K562 treated with DMSO at 1 percent for 48 hours (cell line): Measurements from ENCODE around the gene OR52J3. TPM values are rescaled to one million over a fixed set of nuclear protein-coding genes. Genes with fewer than 3 reads are reported as not detected.

ENCODE experiments used
- total RNA-seq: library from RNA; unstranded; fragments of 300-600 nt; gene quantifications from 2 replicates; pipeline ENCODE4 v1.2.3, GENCODE V29; 2022; ENCODE audit warnings: low replicate concordance; ENCODE audit errors: extremely low read depth

OR52J3 gene
- total RNA-seq: not detected in 2 replicates

GRCh38 chr11:5046226-5046625, at the start of gene OR52J3:
Gene OR52J3 (plus strand): TSS chr11:5046526. CDS start chr11:5046526, 0 bp downstream.

GRCh38 chr11:5059391-5059790, 13.1 kb downstream of the OR52J3 start, which contains the start of gene OR52E2:
Gene OR52E2 (minus strand): TSS chr11:5059627. CDS start chr11:5059627, 0 bp downstream.

DNA sequence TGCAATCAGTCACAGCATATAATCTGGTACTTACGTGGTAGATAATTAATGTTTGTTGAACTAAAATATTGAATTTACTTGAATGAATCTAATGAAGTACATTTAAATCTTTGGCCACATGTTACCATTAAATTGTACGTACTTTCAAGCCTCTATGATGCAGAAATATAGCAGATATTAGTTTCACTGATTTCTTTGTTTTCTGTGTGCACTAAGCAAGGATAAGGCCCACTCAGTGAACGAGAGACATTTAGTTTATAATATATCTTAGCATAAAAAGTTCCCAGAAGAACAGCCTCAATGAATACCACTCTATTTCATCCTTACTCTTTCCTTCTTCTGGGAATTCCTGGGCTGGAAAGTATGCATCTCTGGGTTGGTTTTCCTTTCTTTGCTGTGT, 22.9 kb downstream of the OR52J3 start, which contains the start of gene OR52E1:
Gene OR52E1 (plus strand): TSS at position 301 of the 400 bp plus-strand sequence.

Other genes starting within 250 kb of the OR52J3 start
- gene OR52R1, start 242.1 kb upstream of the OR52J3 start, total RNA-seq: not detected in 2 replicates
- gene OR51F2, start 225.2 kb upstream of the OR52J3 start, total RNA-seq: not detected in 2 replicates
- gene OR51S1, start 197.3 kb upstream of the OR52J3 start, total RNA-seq: not detected in 2 replicates
- gene OR51T1, start 164.6 kb upstream of the OR52J3 start, total RNA-seq: not detected in 2 replicates
- not detected in 2 replicates for gene OR51A7, start 142.7 kb upstream of the OR52J3 start, total RNA-seq
- not detected in 2 replicates for gene OR51G2, start 127.2 kb upstream of the OR52J3 start, total RNA-seq
- not detected in 2 replicates for gene OR51G1, start 122.2 kb upstream of the OR52J3 start, total RNA-seq
- gene OR51A4, start 98.9 kb upstream of the OR52J3 start, total RNA-seq: not detected in 2 replicates
- gene OR51A2, start 90.8 kb upstream of the OR52J3 start, total RNA-seq: not detected in 2 replicates
- not detected in 2 replicates for gene OR51L1, start 51.7 kb upstream of the OR52J3 start, total RNA-seq
- not detected in 2 replicates for gene OR52E2, start 13.1 kb downstream of the OR52J3 start, total RNA-seq
- not detected in 2 replicates for gene OR52E1, start 23.0 kb downstream of the OR52J3 start, total RNA-seq
- not detected in 2 replicates for gene OR52A5, start 91.8 kb downstream of the OR52J3 start, total RNA-seq
- gene OR52A1, start 108.2 kb downstream of the OR52J3 start, total RNA-seq: not detected in 2 replicates
- not detected in 2 replicates for gene OR51V1, start 154.2 kb downstream of the OR52J3 start, total RNA-seq
- not detected in 2 replicates for gene HBB, start 180.5 kb downstream of the OR52J3 start, total RNA-seq
- gene HBD, start 188.0 kb downstream of the OR52J3 start, total RNA-seq: not detected in 2 replicates
- gene HBG1, start 203.3 kb downstream of the OR52J3 start, total RNA-seq: not detected in 2 replicates
- 3,082 TPM in 1 of 2 replicates, not detected in the other for gene HBG2, start 208.3 kb downstream of the OR52J3 start, total RNA-seq
- gene HBE1, start 223.4 kb downstream of the OR52J3 start, total RNA-seq: not detected in 2 replicates